GM21529 (cell line): ENCODE data around the gene PROB1.
A peak's percentile ranks its signal among the peaks of the same experiment; 100 is the strongest.
"Not testable (repeated sequence)": the region's sequence is repeated elsewhere in the genome, so short reads cannot be mapped to it uniquely, and the experiment has no call there.

Experiments used
- ATAC-seq: cut with Tn5 transposase; IDR thresholded peaks from one replicate; pipeline ENCODE4 v1.9.1; 2021; ENCODE audit not compliant: unreplicated experiment

Gene PROB1

GRCh38 chr5:139392678-139393496 lies 2.0 kb downstream of the PROB1 start:
- peak; percentile 52 for ATAC-seq

- no peak for ATAC-seq
Observed at GRCh38 chr5:139392324-139392677, 2.6 kb downstream of the PROB1 start.

- no peak for ATAC-seq
Observed at GRCh38 chr5:139391570-139392323, 3.2 kb downstream of the PROB1 start.

DNA sequence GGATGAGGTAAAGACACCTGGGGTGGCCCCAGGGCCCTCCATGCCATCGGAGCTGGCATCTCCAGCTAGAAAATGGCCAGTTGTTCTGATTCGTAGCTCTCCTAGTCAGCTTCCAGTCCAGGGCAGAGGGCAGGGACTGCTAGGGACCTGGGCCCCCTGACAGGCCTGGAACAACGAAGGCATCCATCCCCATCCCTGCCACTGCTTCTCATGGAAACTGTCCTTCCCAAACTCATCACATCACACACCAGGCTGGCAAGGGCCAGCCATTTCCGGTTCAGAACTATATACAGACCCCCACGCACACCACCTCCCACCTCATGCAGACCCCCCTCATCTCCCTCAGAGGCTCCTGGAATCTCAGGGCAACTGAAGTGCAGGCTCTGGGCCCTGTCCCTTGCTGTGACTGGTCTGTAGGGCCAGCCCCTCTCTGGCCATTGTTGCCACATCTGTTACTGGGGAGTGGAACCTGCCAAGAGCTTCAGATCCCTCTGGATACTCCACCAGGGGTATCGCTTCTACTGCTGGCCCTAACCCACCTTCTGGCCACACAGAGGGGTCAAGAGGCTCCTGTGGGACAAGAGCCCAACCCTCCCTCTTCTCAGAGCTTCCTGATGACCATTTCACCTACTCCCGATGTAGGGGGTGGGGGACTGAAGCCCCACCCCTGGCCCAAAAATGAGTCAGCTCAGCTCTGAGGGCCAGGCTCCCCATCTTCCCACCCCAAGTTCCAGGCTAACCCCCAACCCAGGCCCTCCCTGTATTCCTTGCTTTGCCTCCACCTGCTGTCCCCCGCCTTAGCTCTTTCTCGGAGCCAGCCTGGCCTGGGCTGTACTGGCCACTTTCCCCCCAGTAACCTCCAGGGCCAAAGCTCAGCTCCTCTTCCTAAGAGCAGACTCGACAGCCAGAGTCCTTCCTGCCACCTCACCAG lies 4.0 kb downstream of the PROB1 start:
- ATAC-seq, result no peak

DNA sequence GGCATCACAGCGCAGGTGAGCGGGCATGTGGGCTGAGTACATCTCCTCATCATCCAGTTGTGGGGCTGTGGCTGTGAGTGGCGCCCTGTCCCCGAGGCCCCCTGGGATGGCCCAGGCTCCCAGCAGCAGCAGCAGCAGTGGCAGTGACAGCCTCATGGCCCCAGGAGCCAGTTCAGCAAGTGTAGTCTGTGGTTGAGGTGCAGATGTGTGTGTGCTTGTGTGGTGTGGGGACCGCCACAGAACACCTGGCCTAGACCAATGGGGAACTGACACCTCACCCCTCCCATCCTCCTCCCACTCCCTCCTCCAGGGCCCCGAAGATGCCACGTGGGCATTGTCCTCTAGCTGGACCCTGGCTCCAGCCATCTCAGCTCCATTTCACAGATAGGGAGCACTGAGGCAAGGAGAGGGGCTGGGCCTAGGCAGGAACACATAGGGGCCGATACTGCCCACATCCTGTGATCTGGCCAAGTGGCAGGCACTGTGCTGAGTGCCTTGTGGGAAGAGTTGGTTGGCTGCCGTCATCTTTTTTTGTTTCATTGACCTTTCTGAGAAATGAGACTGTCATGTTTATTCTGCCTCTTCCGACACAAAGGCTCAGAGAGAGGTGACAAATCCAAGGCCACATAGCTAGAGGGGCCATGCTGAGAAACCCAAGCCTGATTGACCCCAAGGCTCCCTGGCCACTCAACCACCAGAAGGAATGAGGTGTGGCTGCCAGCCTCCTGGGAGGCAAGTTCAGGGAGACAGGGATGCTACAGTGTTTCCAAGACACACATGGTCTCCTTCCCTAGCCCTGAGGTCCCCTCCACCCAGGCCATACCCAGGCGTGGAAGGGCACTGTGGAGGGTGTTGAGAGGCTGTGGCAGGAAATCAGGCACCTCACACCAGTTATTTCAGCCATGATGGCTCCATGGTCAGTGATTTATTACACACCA lies 4.9 kb downstream of the PROB1 start, which contains the start of gene MZB1:
TSS of gene MZB1 (minus strand) at position 213 of the 938 bp plus-strand sequence. CDS start at position 156, 57 bp downstream.
- peak; percentile 43 for ATAC-seq

DNA sequence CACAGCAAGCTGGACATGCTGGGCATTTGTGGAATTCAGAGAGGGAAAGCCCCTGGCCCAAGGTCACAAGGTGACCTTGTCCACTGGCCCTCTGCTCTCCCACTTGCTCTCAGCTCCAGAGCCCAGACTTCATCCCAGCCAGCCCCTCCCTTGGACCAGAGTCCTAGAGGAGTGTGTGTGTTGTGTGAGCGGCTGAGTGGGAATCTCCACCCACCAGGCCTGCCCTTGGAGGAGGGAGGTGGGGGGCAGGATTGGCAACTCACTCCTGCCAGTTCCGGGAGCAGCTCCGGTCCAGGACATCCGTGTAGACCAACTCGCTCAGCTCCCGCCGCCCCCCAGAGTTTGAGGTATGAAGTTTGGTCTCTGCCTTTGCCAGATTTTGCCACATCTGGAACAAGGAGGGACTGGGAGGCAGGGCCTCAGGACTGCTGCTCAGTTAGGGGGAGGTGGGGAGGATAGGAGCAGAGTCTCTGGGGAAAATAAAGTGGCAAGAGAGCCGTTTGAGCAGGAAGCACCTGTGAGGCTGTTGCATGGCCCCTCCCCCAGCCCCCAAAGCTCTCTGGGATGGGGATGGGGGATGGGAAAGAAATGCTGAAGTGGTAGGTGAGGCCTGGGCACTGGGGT lies 6.6 kb downstream of the PROB1 start:
- no peak for ATAC-seq

- no peak for ATAC-seq
Observed at GRCh38 chr5:139387611-139388197, 7.2 kb downstream of the PROB1 start.

DNA sequence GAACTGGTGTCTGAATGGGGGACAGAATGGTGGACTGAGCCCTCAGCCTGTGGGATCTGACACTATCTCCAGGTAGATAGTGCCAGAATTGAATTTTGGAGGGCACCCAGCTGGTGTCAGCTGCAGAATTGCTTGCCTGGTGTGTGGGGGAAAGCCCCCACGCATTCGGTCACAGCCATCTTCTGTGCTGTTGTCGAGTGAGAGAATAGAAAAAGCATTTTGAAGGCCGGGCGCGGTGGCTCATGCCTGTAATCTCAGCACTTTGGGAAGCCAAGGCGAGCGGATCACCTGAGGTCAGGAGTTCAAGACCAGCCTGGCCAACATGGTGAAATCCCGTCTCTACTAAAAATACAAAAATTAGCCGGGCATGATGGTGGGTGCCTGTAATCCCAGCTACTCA lies 7.9 kb downstream of the PROB1 start:
- not testable (repeated sequence) for ATAC-seq

DNA sequence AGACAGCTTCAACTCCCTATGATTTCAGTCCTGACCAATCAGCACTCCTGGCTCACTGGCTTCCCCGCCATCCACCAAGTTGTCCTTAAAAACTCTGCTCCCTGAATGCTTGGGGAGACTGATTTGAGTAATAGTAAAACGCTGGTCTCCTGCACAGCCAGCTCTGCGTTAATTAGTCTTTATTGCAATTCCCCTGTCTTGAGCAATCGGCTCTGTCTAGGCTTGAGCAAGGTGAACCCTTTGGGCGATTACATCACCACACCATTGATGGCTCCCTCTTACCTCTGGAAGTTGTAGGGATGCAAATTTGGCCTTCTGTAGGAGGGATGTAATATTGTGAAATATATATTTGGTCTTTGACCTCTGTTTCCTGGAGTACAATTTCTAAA lies 8.9 kb downstream of the PROB1 start:
- no peak for ATAC-seq

DNA sequence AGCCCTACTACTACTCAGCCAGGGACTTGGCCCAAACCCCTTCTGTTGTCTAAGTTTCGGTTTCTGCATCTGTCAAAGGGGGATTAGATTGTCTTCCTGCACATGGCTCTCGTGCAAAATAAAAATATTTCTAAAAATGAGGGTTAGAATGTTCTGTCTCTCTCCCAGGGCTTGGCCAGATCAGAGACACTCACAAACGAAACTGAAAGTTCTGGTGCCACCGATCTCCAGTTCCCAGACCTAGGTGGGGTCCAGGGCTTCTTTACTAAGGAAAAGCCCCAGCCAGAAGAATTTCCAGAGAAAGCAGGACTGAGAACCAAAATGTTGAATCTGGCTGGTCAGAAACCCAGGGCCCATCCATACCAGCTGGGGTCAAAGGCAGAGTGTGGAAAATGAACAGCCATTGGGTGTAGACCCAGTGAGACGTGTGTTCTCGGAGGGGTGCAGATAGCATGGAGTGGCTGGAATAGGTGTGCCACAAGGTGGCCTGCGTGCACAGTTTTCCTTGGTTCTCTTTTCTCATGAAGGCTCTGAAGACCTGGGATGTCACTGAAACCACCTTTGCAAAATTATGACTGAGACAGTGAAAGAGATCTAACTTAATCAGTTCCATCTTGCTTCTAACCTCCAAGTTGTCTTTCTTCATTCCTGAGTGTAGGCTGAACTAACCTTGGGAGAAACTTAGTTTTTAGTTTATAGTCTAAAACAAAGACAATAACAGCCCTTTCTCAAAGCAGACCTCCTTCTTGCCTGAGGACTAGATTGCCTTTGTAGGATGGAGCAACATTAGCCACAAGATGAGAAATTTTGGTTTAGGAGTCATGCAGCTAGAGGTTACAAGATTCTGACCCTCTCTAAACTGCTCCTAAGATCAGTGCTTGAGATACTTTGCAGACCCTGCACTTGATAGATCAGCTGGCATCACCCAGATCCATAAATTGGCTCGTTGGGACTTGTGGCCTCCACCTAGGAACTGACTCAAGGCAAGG lies 9.5 kb downstream of the PROB1 start:
- no peak for ATAC-seq

GRCh38 chr5:139384591-139385051 lies 10.3 kb downstream of the PROB1 start:
- ATAC-seq, result no peak

- no peak for ATAC-seq
Observed at GRCh38 chr5:139383993-139384590, 10.8 kb downstream of the PROB1 start.

- ATAC-seq, result no peak
Observed at GRCh38 chr5:139383275-139383992, 11.5 kb downstream of the PROB1 start, which contains the start of gene SLC23A1. Gene SLC23A1, minus strand, starts transcription at chr5:139383297. Its CDS starts 44 bp downstream, at chr5:139383253.

DNA sequence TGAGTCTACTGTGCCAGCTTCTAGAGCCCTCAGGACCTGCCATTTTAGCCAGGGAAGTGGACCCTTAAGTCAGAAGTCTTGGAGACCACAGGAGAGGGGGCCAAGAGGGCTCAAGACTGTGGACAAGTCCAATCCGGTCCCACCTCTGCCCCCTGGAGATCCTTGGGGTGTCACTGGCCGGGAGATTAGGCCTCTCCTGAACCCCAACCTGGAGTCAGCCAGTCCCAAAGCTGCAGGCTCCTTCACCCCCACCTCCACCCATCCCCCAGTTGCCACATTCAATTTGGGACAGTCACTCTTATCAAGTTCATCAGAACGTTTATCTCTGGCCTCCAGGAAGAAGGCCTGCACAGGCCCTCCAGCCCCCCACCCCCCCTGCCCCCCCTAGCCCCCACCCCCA lies 12.1 kb downstream of the PROB1 start:
- no peak for ATAC-seq

- no peak for ATAC-seq
Observed at GRCh38 chr5:139381837-139382761, 12.8 kb downstream of the PROB1 start.
